Neural cell (in vitro differentiated cells): ENCODE measurements around the gene APOBEC3G. TPM values are rescaled to one million over a fixed set of nuclear protein-coding genes. Genes with fewer than 3 reads are reported as not detected.

Experiments
- H2AFZ ChIP-seq: fragments of 200-600, 300-800 bp; sonication (generic), shearing (Covaris generic); 2 replicates; pipeline ENCODE4 v1.6.0; 2014; ENCODE audit warnings: low read depth, mild to moderate bottlenecking, antibody characterized with exemption, low read length, moderate library complexity
- H3F3A ChIP-seq: fragments of 200-600 bp; shearing (Covaris generic); 2 replicates; pipeline ENCODE4 v1.6.1; 2016; ENCODE audit warnings: mild to moderate bottlenecking, moderate library complexity, mixed read lengths, antibody characterized with exemption, low read length; ENCODE audit not compliant: insufficient read depth, poor library complexity, severe bottlenecking
- H3K27ac ChIP-seq: fragments of 200-600, 300-800 bp; sonication (generic), shearing (Covaris generic); 2 replicates; pipeline ENCODE4 v1.5.1; 2014; ENCODE audit warnings: mild to moderate bottlenecking, low read length, moderate library complexity
- H3K27me3 ChIP-seq: fragments of 300-800, 200-600 bp; sonication (generic), shearing (Covaris generic); 2 replicates; pipeline ENCODE4 v1.6.0; 2014; ENCODE audit warnings: mild to moderate bottlenecking, low read depth, low read length, moderate library complexity; ENCODE audit not compliant: insufficient read depth
- H3K36me3 ChIP-seq: fragments of 300-800, 200-600 bp; sonication (generic), shearing (Covaris generic); 2 replicates; pipeline ENCODE4 v1.5.1; 2014; ENCODE audit warnings: mild to moderate bottlenecking, antibody characterized with exemption, low read length, moderate library complexity; ENCODE audit not compliant: insufficient read depth
- H3K4me2 ChIP-seq: fragments of 300-800, 200-600 bp; sonication (generic), shearing (Covaris generic); 2 replicates; pipeline ENCODE4 v1.6.0; 2014; ENCODE audit warnings: mild to moderate bottlenecking, low read length
- H3K4me3 ChIP-seq: fragments of 300-800, 200-600 bp; sonication (generic), shearing (Covaris generic); 2 replicates; pipeline ENCODE4 v1.5.1; 2014; ENCODE audit warnings: mild to moderate bottlenecking, low read length, moderate library complexity
- H3K79me2 ChIP-seq: fragments of 200-600 bp; shearing (Covaris generic); replicated peaks from 2 replicates; pipeline ENCODE4 v1.6.0; 2014; ENCODE audit warnings: mild to moderate bottlenecking, low read length, moderate library complexity; ENCODE audit not compliant: insufficient read depth
- H3K9ac ChIP-seq: fragments of 300-800, 200-600 bp; sonication (generic), shearing (Covaris generic); 2 replicates; pipeline ENCODE4 v1.6.1; 2016; ENCODE audit warnings: mild to moderate bottlenecking, low read length, mixed read lengths
- H3K9me2 ChIP-seq: fragments of 200-600 bp; shearing (Covaris generic); 2 replicates; pipeline ENCODE4 v1.6.1; 2016; ENCODE audit warnings: mild to moderate bottlenecking, low read length, mixed read lengths; ENCODE audit not compliant: insufficient read depth
- H3K9me3 ChIP-seq: fragments of 200-600, 300-800 bp; sonication (generic), shearing (Covaris generic); 2 replicates; pipeline ENCODE4 v1.6.1; 2016; ENCODE audit warnings: mild to moderate bottlenecking, mixed run types, low read length, moderate library complexity, mixed read lengths
- H4K20me1 ChIP-seq: fragments of 200-600 bp; shearing (Covaris generic); 2 replicates; pipeline ENCODE4 v1.6.1; 2016; ENCODE audit warnings: mild to moderate bottlenecking, mixed run types; ENCODE audit not compliant: insufficient read depth
- CTCF ChIP-seq: fragments of 450-650 bp; IDR thresholded peaks from 2 replicates; pipeline ENCODE4 v1.5.1; 2014; ENCODE audit warnings: antibody characterized with exemption, mild to moderate bottlenecking, moderate library complexity; ENCODE audit not compliant: poor library complexity, severe bottlenecking
- MXI1 ChIP-seq: fragments of 450-650 bp; conservative IDR thresholded peaks from 2 replicates; pipeline ENCODE4 v1.6.1; 2014; ENCODE audit warnings: antibody characterized with exemption, mild to moderate bottlenecking; ENCODE audit not compliant: poor library complexity, severe bottlenecking
- POLR2AphosphoS5 ChIP-seq: IDR thresholded peaks from 2 replicates; pipeline ENCODE4 v1.6.1; 2012
- REST ChIP-seq: IDR thresholded peaks from 2 replicates; pipeline ENCODE4 v1.6.1; 2012; ENCODE audit warnings: borderline replicate concordance
- SMC3 ChIP-seq: fragments of 450-650 bp; conservative IDR thresholded peaks from 2 replicates; pipeline ENCODE4 v1.6.1; 2014; ENCODE audit warnings: antibody characterized with exemption, mild to moderate bottlenecking, moderate library complexity; ENCODE audit not compliant: poor library complexity
- TAF1 ChIP-seq: IDR thresholded peaks from 2 replicates; pipeline ENCODE4 v1.6.1; 2012; ENCODE audit warnings: low read depth
- polyA plus RNA-seq: library from polyadenylated mRNA; depleted of rRNA; stranded (reverse); fragments of >200 nt; gene quantifications from 2 replicates; pipeline ENCODE4 v1.2.3, GENCODE V29; 2014

The APOBEC3G gene
- polyA plus RNA-seq, 1 donor from 2014 or later, result not detected

- Histone ChIP-seq H3K79me2 (no peaks in the 10 kb centered on the region), H3K27ac (no peak overlapping the region), H3K9ac (no peak overlapping the region), H4K20me1 (no peaks in the 10 kb centered on the region), H3K9me3 (no peaks in the 10 kb centered on the region), H3K4me3 (no peak overlapping the region), H2AFZ (no peak overlapping the region), H3K9me2 (no peaks in the 10 kb centered on the region), H3K4me2 (no peak overlapping the region), H3K27me3 (no peaks in the 10 kb centered on the region), H3K36me3 (no peaks in the 10 kb centered on the region), H3F3A (no peaks in the 10 kb centered on the region)
- no peak for TF ChIP-seq POLR2AphosphoS5
- TF ChIP-seq SMC3, result no peak
- TF ChIP-seq MXI1, result no peak
- TF ChIP-seq REST, result no peak
- TF ChIP-seq TAF1, result no peak
Measured at GRCh38 chr22:39128508-39128907, 51.4 kb downstream of the APOBEC3G start.

GRCh38 chr22:39129081-39129480 lies 52.0 kb downstream of the APOBEC3G start:
- Histone ChIP-seq H3K9me3 (no peaks in the 10 kb centered on the region), H4K20me1 (no peaks in the 10 kb centered on the region), H2AFZ (no peak overlapping the region), H3K27me3 (no peaks in the 10 kb centered on the region), H3K9ac (no peak overlapping the region), H3K4me2 (no peak overlapping the region), H3K4me3 (no peak overlapping the region), H3K27ac (no peak overlapping the region), H3F3A (no peaks in the 10 kb centered on the region), H3K79me2 (no peaks in the 10 kb centered on the region), H3K9me2 (no peaks in the 10 kb centered on the region), H3K36me3 (no peaks in the 10 kb centered on the region)
- TF ChIP-seq MXI1 (no peak), REST (no peak), SMC3 (no peak), CTCF (no peak)
